Measurements from ENCODE around the gene EYA4. TPM values are rescaled to one million over a fixed set of nuclear protein-coding genes. Genes with fewer than 3 reads are reported as not detected.

Gene EYA4
- total and polyA plus RNA-seq, 2 donors (not counting 1 experiment from before 2014, with no cell fraction given): 4.6 to 38.0 TPM

DNA sequence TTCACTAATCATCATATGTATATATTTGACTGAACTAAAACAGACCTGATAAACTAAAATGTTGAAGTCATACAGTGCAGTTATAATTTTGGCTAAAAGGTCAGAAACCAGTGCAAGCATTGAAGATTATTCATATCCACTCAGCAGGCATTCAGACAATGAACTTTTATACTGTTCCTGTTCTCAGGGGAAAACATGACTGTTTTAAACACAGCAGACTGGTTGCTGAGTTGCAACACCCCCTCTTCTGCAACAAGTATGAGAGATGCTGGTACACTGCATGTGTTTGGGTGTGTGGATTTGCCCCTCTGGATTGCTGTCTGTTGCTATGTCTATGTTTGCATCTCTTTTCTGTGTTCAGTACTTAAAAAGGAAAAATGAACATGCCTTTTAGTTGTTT, 206.8 kb downstream of the EYA4 start:
- no peaks in the 10 kb centered on the region for H3K27me3 ChIP-seq (ENCODE audit: control insufficient read depth, insufficient read depth, low read length)
- H3K4me1 ChIP-seq (ENCODE audit: control insufficient read depth, extremely low read depth, insufficient read depth, low read length): no peaks in the 10 kb centered on the region
- no peak overlapping the region for H3K9ac ChIP-seq (ENCODE audit: insufficient read depth, low read length)
- DNase-seq (ENCODE audit: low read depth in 2 of 2): peak; percentile 27 to 74
- H3K9me3 ChIP-seq (ENCODE audit: control insufficient read depth, insufficient read depth, low read depth, low read length): no peaks in the 10 kb centered on the region
- H2AFZ ChIP-seq (ENCODE audit: low read length): no peak overlapping the region
- no peak overlapping the region for H3K27ac ChIP-seq (ENCODE audit: insufficient read depth, low read length)
- H3K79me2 ChIP-seq (ENCODE audit: control insufficient read depth, insufficient read depth, low read length): no peaks in the 10 kb centered on the region
- TF ChIP-seq, protein P1, sequence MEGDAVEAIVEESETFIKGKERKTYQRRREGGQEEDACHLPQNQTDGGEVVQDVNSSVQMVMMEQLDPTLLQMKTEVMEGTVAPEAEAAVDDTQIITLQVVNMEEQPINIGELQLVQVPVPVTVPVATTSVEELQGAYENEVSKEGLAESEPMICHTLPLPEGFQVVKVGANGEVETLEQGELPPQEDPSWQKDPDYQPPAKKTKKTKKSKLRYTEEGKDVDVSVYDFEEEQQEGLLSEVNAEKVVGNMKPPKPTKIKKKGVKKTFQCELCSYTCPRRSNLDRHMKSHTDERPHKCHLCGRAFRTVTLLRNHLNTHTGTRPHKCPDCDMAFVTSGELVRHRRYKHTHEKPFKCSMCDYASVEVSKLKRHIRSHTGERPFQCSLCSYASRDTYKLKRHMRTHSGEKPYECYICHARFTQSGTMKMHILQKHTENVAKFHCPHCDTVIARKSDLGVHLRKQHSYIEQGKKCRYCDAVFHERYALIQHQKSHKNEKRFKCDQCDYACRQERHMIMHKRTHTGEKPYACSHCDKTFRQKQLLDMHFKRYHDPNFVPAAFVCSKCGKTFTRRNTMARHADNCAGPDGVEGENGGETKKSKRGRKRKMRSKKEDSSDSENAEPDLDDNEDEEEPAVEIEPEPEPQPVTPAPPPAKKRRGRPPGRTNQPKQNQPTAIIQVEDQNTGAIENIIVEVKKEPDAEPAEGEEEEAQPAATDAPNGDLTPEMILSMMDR (conservative IDR thresholded peaks at IDR 0.05 in 1 of 2, IDR thresholded peaks at IDR 0.05 in 1 of 2; ENCODE audit: low read depth in 1 of 2, low read length in 2 of 2): no peak
- TF ChIP-seq EZH2 (IDR thresholded peaks at IDR 0.05; ENCODE audit: low read length, missing control alignments): no peak
- no peak overlapping the region for H3K4me3 ChIP-seq (replicated peaks in 1 of 4; ENCODE audit: control extremely low read depth in 1 of 4, insufficient read depth in 1 of 4, low read depth in 3 of 4, low read length in 4 of 4)
- no peaks in the 10 kb centered on the region for H3K36me3 ChIP-seq (ENCODE audit: control insufficient read depth, insufficient read depth, low read length)
- no peak overlapping the region for H3K4me2 ChIP-seq (ENCODE audit: extremely low read depth, insufficient read depth, low read length)
- no peaks in the 10 kb centered on the region for H4K20me1 ChIP-seq (ENCODE audit: control insufficient read depth, extremely low read depth, insufficient read depth, low read length)

DNA sequence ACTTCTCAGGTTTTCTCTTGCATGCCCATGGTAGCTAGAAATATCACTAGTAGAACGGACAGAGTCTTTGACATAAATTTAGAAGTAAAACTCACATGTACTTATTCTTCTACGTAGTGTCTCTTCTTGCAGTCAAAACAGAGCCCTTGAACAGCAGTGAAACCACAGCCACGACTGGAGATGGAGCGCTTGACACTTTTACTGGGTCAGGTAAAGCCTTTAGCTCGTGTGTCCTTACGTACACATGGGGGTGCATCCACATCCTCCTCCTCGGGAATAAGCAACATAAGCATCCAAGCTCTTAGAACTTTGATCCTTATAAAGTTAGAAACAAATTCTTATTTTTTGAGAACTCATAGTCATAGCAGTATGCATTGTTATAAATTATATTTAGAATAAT, 215.3 kb downstream of the EYA4 start:
- no peak overlapping the region for H3K4me2 ChIP-seq (ENCODE audit: extremely low read depth, insufficient read depth, low read length)
- no peak overlapping the region for H3K27ac ChIP-seq (ENCODE audit: insufficient read depth, low read length)
- no peaks in the 10 kb centered on the region for H3K4me1 ChIP-seq (ENCODE audit: control insufficient read depth, extremely low read depth, insufficient read depth, low read length)
- no peak overlapping the region for H3K4me3 ChIP-seq (replicated peaks in 1 of 4; ENCODE audit: control extremely low read depth in 1 of 4, insufficient read depth in 1 of 4, low read depth in 3 of 4, low read length in 4 of 4)
- no peaks in the 10 kb centered on the region for H3K27me3 ChIP-seq (ENCODE audit: control insufficient read depth, insufficient read depth, low read length)
- TF ChIP-seq, protein P1 (conservative IDR thresholded peaks at IDR 0.05 in 1 of 2, IDR thresholded peaks at IDR 0.05 in 1 of 2; ENCODE audit: low read depth in 1 of 2, low read length in 2 of 2): no peak
- TF ChIP-seq EZH2 (IDR thresholded peaks at IDR 0.05; ENCODE audit: low read length, missing control alignments): no peak
- H3K9me3 ChIP-seq (ENCODE audit: control insufficient read depth, insufficient read depth, low read depth, low read length): no peaks in the 10 kb centered on the region
- H3K79me2 ChIP-seq (ENCODE audit: control insufficient read depth, insufficient read depth, low read length): no peaks in the 10 kb centered on the region
- H3K36me3 ChIP-seq (ENCODE audit: control insufficient read depth, insufficient read depth, low read length): no peaks in the 10 kb centered on the region
- no peak for DNase-seq (ENCODE audit: low read depth in 2 of 2)
- H2AFZ ChIP-seq (ENCODE audit: low read length): no peak overlapping the region
- no peak overlapping the region for H3K9ac ChIP-seq (ENCODE audit: insufficient read depth, low read length)
- H4K20me1 ChIP-seq (ENCODE audit: control insufficient read depth, extremely low read depth, insufficient read depth, low read length): no peaks in the 10 kb centered on the region

DNA sequence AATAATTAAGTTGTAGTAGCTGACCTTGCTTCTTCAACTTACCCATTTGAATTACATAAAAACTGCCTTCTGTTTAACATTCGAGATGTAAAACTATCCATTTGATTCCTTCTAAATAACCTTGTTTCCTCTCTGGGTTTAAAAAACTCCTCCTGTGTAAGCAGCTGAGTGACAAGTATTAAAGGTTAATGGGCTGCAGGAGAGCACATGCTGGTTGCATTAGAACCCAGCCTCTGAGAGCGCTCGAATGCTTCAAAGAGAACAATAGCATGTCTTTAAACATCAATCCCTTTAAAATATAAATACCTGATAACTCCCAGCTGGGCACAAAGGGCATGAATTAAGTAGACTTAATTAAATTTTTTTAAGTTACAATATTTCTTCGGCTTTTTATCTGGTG, 215.8 kb downstream of the EYA4 start:
- no peak overlapping the region for H3K4me3 ChIP-seq (replicated peaks in 1 of 4; ENCODE audit: control extremely low read depth in 1 of 4, insufficient read depth in 1 of 4, low read depth in 3 of 4, low read length in 4 of 4)
- no peak overlapping the region for H3K9ac ChIP-seq (ENCODE audit: insufficient read depth, low read length)
- TF ChIP-seq EZH2 (IDR thresholded peaks at IDR 0.05; ENCODE audit: low read length, missing control alignments): no peak
- TF ChIP-seq, protein P1 (conservative IDR thresholded peaks at IDR 0.05 in 1 of 2, IDR thresholded peaks at IDR 0.05 in 1 of 2; ENCODE audit: low read depth in 1 of 2, low read length in 2 of 2): no peak
- H4K20me1 ChIP-seq (ENCODE audit: control insufficient read depth, extremely low read depth, insufficient read depth, low read length): no peaks in the 10 kb centered on the region
- H3K79me2 ChIP-seq (ENCODE audit: control insufficient read depth, insufficient read depth, low read length): no peaks in the 10 kb centered on the region
- no peaks in the 10 kb centered on the region for H3K36me3 ChIP-seq (ENCODE audit: control insufficient read depth, insufficient read depth, low read length)
- no peaks in the 10 kb centered on the region for H3K9me3 ChIP-seq (ENCODE audit: control insufficient read depth, insufficient read depth, low read depth, low read length)
- H2AFZ ChIP-seq (ENCODE audit: low read length): no peak overlapping the region
- no peak overlapping the region for H3K4me2 ChIP-seq (ENCODE audit: extremely low read depth, insufficient read depth, low read length)
- no peaks in the 10 kb centered on the region for H3K27me3 ChIP-seq (ENCODE audit: control insufficient read depth, insufficient read depth, low read length)
- no peaks in the 10 kb centered on the region for H3K4me1 ChIP-seq (ENCODE audit: control insufficient read depth, extremely low read depth, insufficient read depth, low read length)
- H3K27ac ChIP-seq (ENCODE audit: insufficient read depth, low read length): no peak overlapping the region
- no peak for DNase-seq (ENCODE audit: low read depth in 2 of 2)
